NT2/D1 (cell line): ENCODE measurements around the gene TIMM50.

Source experiments
- DNase-seq: peaks from one replicate; pipeline ENCODE4 v3.0.0-alpha.2; 2011; ENCODE audit warnings: low read depth, low spot score
- H3K27me3 ChIP-seq: 2 replicates; pipeline ENCODE4 v1.6.0; 2011; ENCODE audit warnings: mild to moderate bottlenecking; ENCODE audit not compliant: insufficient read length, insufficient read depth
- H3K36me3 ChIP-seq: 2 replicates; pipeline ENCODE4 v1.6.1; 2011; ENCODE audit warnings: mild to moderate bottlenecking, low read length, mixed read lengths; ENCODE audit not compliant: insufficient read depth, insufficient read length
- H3K4me1 ChIP-seq: 2 replicates; pipeline ENCODE4 v1.5.1; 2011; ENCODE audit not compliant: insufficient read depth, insufficient read length
- H3K4me3 ChIP-seq: 2 replicates; pipeline ENCODE4 v1.5.1; 2011; ENCODE audit warnings: low read depth; ENCODE audit not compliant: insufficient read length
- H3K9ac ChIP-seq: 2 replicates; pipeline ENCODE4 v1.6.0; 2011; ENCODE audit warnings: low read depth; ENCODE audit not compliant: insufficient read length
- H3K9me3 ChIP-seq: 2 replicates; pipeline ENCODE4 v1.5.1; 2011; ENCODE audit warnings: mild to moderate bottlenecking, low read length; ENCODE audit not compliant: insufficient read depth
- SUZ12 ChIP-seq: IDR thresholded peaks from 2 replicates; pipeline ENCODE4 v1.6.1; 2011; ENCODE audit not compliant: insufficient read length, insufficient read depth; ENCODE audit errors: extremely low read depth
- YY1 ChIP-seq: IDR thresholded peaks from 2 replicates; pipeline ENCODE4 v1.6.1; 2011; ENCODE audit not compliant: insufficient read length, insufficient read depth
- ZNF274 ChIP-seq: IDR thresholded peaks from 2 replicates; pipeline ENCODE4 v1.6.1; 2011; ENCODE audit warnings: mild to moderate bottlenecking, low read depth, low read length

TIMM50 gene

GRCh38 chr19:39540333-39540673 is 59.7 kb downstream of the TIMM50 start:
- DNase-seq = no peak
- Histone ChIP-seq H3K4me1 (no peaks in the 10 kb centered on the region), H3K27me3 (no peaks in the 10 kb centered on the region), H3K4me3 (peak overlapping the region; percentile 85), H3K36me3 (no peaks in the 10 kb centered on the region), H3K9me3 (no peaks in the 10 kb centered on the region), H3K9ac (no peak overlapping the region)
- TF ChIP-seq YY1 (no peak), SUZ12 (no peak), ZNF274 (no peak)
